HG02588 (cell line): ENCODE measurements around the gene NCAM2.

Source experiments
- ATAC-seq: cut with Tn5 transposase; IDR thresholded peaks from one replicate; pipeline ENCODE4 v1.9.1; 2021; ENCODE audit warnings: mild to moderate bottlenecking, moderate library complexity; ENCODE audit not compliant: unreplicated experiment

NCAM2 gene

DNA sequence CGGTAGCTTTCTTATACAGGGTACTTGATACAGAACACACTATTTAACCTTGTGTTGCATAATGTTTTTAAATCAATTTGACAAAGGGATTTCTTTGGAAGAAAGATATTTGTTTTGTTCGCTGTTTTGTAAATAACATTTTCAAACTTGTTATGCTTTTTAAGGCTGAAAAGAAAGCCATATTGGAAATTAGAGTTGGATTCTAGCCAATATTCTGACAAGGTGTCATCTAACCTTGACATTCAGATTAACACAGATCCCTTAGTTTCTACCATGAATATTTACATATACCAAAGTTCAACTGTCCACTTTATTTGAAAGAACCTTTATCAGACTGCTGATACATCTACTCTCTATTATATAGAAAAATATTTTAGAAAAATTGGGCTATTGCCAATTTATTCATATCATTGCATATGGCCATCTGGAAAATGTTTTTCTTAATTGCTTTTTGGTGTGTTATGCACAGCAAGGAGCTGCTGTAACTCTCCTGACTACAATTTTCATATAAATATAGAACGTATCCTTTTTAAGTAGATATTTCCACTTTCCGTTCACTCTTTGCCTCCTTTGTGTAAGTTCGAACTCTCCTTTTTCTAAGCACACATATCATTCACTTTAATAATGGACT, 206.3 kb downstream of the NCAM2 start:
- no peak for ATAC-seq

DNA sequence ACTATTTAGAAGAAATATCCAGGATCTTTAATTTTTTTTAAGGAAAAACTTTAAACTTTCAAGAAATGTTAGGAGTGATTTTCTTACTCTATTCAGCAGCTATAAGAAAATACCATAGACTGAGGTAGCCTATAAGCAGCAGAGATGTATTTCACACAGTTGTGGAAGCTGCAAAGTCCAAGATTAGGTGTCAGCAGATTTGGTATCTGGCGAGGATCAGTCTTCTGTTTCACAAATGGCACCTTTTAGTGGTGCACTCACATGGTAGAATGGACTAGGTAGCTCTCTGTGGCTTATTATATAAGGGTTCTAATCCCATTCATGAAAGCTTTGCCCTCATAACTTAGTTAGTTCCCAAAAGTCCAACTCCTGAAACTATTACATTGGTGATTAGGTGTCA, 207.4 kb downstream of the NCAM2 start:
- no peak for ATAC-seq

DNA sequence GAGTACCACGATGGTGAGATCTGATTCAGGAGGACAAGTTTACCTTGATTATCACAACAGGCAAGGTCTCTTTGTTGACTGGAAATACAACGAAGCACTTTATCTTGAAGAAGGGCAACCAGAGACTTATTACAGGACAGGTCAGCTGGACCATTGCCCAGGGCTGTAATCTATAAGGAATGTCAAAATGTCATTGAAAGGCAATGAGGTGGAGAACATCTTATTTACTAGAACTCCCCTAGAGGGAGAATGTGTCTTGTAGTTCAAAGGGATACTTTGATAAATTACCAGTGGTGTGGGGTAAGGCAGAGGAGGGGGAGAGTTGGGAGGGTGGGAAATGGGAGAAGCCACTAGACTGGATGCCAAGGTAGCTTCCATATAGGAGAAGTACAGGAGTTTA, 212.3 kb downstream of the NCAM2 start:
- no peak for ATAC-seq

DNA sequence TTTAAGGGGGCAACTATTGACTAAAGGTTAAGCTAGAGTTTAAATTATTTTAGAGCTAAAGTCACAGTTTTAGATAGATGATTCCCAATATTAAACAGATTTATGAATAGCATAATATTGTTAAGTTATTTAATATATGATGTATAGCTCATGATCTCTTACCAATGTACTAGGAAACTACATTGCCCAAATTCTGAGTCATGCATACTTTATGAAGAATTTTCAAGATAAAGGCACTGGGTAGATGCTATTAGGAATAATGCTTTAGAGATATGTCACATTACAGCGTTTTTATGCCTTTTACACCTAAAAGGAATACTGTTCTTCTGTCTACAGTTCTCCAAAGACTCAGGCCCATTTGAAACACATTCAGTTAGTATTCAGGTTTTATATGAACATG, 215.1 kb downstream of the NCAM2 start:
- no peak for ATAC-seq

DNA sequence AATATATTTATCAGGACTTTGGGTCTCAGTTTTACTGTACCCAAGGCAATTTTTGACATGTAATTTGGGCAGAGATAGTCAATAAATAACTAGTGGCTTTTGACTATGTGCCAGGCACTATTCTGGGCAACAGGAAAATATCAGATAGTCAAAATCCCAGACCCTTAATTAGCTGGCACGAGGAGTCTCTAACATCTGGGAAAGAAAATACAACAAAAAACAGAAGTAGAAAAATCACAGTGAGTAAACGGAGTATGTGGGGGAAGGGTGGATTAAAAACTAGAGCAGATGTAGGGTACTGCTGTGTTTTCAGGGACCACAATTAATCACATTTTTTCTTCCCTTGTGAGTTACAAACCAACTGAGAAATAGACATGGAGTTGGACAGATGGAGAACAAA, 217.8 kb downstream of the NCAM2 start:
- no peak for ATAC-seq

DNA sequence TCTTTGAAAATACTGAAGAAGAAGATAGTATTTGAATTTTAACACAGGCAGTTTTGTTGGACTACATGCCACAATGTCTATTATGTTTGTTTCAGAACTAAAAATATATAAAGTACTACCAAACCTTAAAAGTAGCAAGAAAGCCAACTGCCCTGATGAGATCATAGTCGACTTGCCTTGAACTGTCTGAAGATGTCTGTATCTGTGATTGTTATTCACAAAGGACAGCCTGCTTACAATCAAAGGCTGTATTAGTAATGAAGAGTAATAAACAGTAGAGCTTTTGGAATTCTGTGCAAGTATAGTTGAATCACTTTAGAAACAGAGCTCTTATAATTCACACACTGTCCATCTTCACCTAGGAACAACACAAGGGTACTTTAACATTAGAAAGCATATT, 228.3 kb downstream of the NCAM2 start:
- no peak for ATAC-seq

DNA sequence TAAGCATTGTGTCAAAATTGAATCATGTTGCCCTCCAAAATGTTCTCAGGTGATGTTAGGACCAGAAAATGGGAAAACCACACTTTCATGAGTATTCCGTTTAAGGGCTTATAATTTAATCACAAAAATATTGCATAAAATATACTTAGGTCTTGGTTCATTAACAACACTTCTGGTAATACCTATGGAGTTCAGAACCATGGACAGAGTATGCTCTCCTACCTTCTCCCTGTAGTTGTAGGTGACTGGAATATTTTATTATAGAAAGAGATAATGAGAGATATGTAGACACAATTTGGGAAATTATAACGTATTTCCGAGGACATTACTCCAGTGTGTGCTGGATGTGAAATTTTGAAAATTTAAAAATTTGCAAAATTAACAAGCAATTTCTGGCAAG, 232.5 kb downstream of the NCAM2 start:
- no peak for ATAC-seq

DNA sequence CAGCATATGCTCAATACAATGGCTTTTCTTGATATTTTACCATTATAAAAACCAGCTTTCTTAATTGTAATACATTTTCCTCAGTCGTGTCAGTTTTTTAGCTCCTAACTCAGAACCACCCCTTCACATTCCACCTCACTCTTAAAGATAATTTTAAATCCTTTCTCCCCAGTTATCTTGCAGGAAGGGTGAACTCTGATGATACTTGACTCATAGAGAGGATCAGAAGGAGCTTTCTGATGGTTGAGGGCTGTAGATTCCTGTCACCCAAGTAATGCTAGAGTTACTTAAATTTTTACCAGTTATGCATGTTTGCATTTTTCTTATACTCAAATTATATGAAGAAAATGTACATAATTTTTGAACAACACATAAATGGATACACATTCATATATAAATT, 233.7 kb downstream of the NCAM2 start:
- ATAC-seq: no peak

DNA sequence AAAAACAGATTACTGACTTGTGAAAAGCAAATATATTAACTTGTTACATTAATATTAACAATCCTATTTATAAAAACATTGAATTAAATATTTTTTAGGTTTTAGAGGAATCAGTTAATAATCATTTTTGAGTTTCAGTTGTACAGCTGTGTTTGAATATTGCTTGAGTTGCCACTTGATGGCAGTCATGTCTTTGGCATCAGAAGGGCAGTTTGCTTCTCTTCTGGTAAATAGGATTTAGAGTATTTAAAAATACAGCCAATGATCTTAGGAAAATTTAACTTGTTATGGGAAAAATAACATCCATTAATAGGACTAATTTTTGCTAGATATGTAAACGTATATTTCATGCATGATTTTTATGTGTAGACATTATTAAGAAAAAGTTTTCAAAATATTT, 234.1 kb downstream of the NCAM2 start:
- no peak for ATAC-seq

DNA sequence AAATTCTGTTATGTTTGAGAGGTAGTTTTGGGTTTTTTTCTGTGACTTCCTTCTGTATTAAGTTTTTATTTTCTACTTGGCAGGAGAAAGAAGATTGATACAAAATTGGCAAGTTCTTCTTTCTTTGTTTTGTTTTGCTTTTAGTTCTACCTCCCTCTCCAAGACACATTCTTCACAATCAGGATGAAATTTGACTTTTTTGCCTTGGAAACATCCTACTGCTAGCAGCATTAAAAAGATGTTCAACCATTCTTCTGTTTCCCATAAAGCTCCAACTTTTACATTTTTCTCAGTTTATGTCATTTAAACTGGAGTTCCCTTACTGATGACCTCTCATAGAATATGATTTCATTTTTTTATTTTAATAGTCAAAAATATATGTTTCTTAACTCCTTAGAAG, 234.8 kb downstream of the NCAM2 start:
- no peak for ATAC-seq

DNA sequence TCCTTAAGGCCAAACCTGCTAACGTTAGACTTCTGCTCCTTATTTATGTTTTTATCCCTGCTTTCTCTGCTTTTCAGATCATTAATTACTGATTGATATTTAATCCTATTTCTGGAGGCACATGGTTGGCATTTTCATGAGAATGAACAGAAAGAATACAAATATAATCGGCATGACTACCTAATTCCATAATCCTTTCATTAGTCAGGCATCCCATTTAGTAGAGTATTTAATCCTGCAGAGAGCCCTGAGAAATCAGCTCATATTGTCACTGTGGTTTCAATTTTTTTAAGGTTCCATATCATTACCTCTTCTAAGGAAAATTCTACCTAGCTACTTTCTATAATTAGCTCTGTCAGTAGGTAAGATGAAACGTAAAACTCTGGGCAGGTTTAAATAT, 238.8 kb downstream of the NCAM2 start:
- no peak for ATAC-seq

DNA sequence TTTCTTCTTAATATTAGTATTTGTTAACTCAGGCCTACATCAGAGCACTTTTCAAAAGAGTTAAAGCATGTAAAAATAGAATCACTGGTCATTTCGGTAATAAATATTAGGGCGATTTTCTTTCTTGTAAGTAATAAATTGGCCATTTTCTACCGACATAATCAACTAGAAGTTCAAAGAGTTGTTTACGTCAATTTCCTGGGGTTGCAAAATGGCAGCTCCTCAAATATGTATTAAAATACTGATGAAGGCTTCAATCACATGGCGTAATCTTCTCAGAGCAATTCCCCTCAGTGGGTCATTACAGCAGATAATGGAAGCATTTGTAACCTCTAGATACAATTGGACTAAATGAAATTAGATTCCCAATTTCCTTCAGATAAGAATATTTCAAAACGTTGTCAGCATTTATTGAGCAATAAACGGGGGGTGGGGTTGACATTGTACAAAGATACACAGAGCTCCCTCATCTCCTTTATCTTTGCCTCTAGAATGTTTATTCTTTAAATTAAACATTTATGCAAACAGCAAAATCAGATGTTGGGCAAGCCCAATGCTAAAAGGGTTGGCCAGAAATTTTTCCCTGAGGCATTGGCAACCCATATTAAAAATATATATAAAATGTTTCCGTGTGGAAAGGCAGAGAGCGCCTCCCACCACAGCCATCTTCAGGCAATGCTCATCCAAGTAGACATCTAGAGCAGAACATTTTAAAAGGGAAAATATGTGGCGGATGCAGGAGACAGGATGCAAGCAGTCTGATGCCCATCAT, 240.6 kb downstream of the NCAM2 start:
- ATAC-seq: no peak

DNA sequence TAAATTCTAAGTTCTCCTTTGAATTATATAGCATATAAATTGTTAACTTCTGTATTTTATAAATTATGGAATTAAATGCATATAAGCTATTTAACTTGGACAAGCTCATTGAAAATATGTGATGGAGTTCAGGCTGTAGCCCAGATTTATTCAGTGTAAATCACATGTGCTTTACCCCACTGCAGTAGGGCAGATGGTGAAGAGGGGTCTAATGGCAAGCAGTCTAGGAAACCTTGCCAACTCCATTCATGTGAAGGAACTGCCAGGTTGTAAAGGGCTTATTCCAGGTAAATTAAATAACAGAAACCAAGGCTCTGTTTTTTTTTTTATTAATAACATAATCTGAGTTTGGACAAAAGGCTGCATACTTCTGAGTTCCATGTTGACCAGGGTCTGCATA, 243.2 kb downstream of the NCAM2 start:
- ATAC-seq: no peak

DNA sequence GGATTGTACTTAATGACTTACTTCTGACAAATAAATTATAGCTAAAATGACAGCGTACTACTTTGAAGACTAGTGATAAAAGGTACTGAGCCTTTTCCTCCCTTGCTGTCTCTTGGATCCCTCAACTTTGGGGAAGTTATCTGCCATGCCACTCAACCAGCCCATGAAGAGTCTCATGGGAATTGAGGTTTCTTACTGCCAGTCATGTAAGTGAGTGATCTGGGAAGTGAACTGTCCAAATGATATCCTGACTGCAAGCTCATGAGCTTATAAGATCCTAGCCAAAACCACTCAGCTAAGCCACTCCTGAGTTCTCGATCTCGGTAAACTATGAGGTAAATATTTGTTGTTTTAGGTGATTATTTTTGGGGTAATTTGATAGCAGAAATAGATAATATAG, 247.8 kb downstream of the NCAM2 start:
- no peak for ATAC-seq

DNA sequence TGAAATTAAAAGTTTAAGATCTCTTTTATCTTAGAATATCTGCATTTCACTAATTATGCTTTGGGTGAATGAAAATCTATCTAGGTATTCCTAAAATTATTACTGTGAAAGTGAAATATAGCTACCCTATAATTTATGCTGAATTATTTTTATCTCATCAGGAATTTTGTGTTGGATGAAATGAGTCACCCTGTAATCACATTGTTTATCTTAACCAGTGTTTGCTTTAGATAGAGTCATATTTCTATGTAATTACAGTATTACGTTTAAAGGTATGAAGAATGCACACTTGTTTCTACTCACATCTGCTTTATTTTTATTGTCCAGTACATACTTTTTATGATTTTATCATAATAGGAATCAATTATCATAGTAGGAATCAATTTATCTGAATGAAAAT, 249.2 kb downstream of the NCAM2 start:
- ATAC-seq: no peak

DNA sequence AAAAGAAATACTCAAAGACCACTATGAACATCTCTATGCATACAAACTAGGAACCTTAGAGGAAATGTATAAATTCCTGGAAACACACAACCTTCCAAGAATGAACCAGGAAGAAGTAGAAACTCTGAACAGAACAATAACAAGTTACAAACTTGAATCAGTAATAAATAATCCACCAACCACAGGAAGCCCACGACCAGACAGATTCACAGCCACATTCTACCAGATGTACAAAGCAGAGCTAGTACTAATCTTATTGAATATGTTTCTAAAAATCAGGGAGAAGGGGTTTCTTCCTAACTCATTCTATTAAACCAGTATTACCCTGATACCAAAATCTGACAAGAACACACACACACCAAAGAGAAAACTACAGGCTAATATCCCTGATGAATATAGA, 263.8 kb downstream of the NCAM2 start:
- ATAC-seq: no peak

DNA sequence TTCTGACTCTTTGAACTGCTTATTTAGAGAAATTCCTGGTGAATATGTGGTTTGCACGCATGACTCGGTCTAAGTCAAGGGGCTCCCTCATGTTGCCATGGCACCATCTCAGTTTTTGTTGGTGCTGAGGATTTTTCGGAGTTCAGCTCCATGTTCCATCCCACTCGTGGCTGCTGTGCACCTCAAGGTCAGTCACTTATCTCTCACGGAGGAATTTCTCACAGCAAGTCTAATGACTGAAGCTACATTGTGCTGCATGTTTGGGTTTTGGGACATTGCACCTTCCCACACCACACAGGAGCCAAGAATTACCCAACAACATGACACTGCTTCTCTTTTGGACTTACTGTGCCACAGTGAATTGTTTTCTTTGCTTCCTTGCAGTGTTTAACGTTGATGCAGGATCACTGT, 269.9 kb downstream of the NCAM2 start:
- no peak for ATAC-seq

DNA sequence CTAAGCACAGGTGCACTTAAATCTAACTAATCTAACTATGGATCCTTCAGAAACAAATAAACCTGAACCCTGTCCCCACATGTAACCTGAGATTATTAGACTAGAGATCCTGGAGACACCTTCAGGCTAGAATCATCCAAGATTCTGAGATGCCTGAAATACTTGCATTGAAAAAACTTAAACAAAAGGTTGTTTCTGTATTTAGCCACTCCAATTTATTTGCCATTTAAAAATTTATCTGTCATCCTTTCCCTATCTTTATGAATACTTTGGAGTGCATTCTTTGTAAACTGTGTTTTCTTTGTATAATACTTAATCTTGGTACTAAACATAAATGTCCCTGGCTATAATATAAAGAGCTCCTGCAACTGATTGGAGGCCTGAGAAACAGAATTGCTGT, 270.7 kb downstream of the NCAM2 start:
- no peak for ATAC-seq

DNA sequence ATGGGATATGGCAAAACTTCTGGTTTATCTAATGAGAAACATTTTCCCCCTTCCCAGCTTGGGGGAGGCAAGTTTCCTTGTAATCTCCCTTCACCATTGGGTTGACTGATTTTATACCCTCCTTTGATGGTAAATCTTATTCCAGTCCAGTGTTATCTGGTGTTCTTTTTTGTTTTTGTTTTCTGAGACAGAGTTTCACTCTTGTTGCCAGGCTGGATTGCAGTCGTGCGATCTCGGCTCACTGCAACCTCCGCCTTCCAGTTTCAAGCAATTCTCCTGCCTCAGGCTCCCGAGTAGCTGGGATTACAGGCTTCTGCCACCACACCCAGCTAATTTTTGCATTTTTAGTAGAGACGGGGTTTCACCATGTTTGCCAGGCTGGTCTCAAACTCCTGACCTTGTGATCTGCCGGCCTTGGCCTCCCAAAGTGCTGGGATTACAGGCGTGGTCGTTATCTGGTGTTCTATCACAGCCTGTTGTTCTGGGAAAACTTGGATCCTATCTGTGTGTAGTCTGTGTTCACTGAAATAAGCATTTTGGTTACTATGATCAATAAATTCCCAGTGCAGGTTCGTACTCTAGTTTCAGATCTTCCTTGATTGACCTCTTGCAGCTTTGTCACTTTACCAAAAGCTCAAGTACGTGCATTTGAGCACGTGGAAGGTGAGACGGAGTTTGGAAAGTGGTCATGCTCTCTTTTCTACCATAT, 281.1 kb downstream of the NCAM2 start:
- ATAC-seq: no peak

DNA sequence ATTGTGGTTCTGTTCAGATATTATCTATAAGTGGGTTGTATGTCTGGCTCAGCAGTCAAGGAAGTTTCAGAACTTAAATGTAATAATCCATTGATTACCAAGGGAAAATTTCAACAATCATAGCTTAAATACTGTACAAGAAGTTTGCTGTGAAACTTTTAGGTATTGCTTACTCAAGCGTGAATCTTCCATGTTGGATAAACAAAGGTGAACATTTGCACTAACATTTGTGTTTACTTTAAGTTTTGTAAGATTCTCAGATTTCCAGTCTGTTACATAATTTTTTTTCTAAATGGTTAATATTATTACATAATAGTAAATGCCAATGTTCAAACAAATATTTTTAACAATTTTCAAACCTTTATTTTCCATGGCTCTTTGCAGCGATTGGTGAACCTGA, 285.6 kb downstream of the NCAM2 start:
- no peak for ATAC-seq

DNA sequence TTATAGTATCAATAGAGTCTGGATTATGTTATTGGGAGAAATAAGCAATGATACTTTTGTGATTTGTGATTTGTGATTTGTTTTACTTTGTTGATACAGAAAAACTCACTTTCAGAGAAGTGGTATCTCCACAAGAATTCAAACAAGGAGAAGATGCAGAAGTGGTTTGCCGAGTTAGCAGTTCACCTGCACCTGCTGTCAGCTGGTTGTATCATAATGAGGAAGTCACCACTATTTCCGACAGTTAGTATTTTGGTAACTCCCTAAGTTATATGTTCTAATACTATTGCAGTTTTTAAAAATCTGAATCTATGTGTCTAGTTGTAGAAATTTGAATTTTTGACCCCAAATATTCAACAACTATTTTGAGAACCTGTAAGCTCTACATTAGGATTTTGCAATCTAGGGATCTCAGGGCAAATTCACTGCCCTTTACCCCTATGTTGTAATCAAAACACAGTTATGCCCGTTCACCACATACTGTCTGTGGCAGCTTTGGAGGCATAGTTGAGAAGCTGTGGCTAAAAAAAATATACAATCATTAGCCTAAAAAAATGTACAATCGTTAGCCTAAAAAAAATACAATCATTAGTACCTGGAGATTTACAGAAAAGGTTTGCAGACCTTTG, 288.1 kb downstream of the NCAM2 start:
- no peak for ATAC-seq

DNA sequence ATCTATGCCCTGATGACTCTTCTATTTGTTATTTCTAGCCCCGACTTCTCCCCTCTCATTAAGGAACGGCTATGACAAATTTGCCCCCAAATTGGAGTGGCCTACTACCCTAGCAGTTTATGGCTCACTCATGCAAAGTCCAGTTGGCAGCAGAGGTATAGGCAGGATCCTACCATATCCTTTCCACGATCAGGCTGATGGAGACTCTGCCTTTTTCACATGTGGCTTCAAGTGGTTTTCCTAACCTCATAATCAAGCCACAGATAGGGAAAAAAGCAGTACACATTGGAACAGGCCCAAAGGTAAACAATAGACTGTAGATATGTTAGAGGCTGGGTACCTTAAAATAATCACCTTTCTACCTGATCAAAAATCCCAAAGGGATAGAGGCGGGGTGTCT, 292.5 kb downstream of the NCAM2 start:
- no peak for ATAC-seq
